Measurements from ENCODE around the gene SERHL2.
"Not testable (repeated sequence)": the region's sequence is repeated elsewhere in the genome, so short reads cannot be mapped to it uniquely, and the experiment has no call there.

DNA sequence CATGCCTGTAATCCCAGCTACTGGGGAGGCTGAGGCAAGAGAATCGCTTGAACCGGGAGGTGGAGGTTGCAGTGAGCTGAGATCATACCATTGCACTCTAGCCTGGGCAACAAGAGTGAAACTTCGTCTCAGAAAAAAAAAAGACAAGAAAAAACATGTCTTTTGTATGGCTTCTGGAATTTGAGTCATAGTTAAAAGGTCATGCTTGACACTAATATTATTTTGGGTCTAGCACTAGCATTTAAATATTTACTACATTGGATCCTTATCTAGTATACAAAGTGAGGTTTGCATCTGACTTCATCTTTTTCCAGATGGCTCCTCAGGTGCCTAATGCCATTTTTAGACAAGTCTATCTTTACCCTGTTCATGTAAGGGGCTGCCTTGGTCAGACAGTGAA is 10.2 kb downstream of the SERHL2 start:
- TF ChIP-seq, protein P1, sequence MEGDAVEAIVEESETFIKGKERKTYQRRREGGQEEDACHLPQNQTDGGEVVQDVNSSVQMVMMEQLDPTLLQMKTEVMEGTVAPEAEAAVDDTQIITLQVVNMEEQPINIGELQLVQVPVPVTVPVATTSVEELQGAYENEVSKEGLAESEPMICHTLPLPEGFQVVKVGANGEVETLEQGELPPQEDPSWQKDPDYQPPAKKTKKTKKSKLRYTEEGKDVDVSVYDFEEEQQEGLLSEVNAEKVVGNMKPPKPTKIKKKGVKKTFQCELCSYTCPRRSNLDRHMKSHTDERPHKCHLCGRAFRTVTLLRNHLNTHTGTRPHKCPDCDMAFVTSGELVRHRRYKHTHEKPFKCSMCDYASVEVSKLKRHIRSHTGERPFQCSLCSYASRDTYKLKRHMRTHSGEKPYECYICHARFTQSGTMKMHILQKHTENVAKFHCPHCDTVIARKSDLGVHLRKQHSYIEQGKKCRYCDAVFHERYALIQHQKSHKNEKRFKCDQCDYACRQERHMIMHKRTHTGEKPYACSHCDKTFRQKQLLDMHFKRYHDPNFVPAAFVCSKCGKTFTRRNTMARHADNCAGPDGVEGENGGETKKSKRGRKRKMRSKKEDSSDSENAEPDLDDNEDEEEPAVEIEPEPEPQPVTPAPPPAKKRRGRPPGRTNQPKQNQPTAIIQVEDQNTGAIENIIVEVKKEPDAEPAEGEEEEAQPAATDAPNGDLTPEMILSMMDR (IDR thresholded peaks at IDR 0.05) = not testable (repeated sequence)
- TF ChIP-seq EZH2 (IDR thresholded peaks at IDR 0.05) = not testable (repeated sequence)

Data from neural progenitor cell (in vitro differentiated cells).